IPS-15b (cell line): ENCODE measurements around the gene GARNL3.

Experiments
- H3K27me3 ChIP-seq: one replicate; pipeline ENCODE4 v1.6.1; 2013; ENCODE audit warnings: low read length; ENCODE audit not compliant: control insufficient read depth, insufficient read depth
- H3K36me3 ChIP-seq: one replicate; pipeline ENCODE4 v1.6.1; 2013; ENCODE audit warnings: low read length; ENCODE audit not compliant: control insufficient read depth, insufficient read depth
- H3K4me1 ChIP-seq: one replicate; pipeline ENCODE4 v1.6.1; 2013; ENCODE audit warnings: mild to moderate bottlenecking, low read length; ENCODE audit not compliant: control insufficient read depth, insufficient read depth
- H3K4me3 ChIP-seq: one replicate; pipeline ENCODE4 v1.5.1; 2013; ENCODE audit warnings: low read depth, low read length
- H3K9ac ChIP-seq: one replicate; pipeline ENCODE4 v1.6.1; 2013; ENCODE audit warnings: low read depth, mild to moderate bottlenecking, low read length
- H3K9me3 ChIP-seq: one replicate; pipeline ENCODE4 v1.6.1; 2013; ENCODE audit warnings: mild to moderate bottlenecking, low read length; ENCODE audit not compliant: control insufficient read depth, insufficient read depth

The GARNL3 gene

DNA sequence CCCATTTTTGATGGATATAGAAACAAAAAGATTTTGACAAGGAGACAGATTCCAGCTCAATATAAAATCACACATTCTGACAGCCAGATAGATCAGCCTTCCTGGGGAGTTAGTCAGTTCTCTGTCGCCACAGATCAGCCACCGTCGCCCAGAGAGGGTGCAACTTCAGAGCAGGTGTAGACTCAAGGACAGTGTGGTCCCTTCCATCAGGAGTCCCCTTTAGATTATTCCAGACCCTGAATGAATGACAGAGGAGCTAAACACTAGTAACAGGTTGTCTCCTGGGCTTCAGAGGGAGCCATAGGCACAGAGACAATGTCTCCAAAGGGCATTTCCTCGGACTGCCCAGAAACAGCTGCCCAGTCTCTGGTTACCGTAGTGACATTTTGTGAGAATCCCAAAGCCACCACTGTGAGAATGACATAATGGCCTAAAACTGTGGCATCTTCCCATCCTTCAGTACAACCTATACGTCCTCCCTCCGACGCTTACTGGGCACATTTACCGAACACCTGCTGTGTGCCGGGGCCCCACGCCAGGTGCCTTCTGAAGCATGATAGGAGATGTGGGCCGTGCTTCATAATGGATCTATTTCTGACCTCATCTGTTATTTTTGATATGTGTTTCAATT is 85.0 kb downstream of the GARNL3 start:
- no peak overlapping the region for H3K4me3 ChIP-seq
- no peak overlapping the region for H3K9ac ChIP-seq
- H3K36me3 ChIP-seq, result peaks cover 2% of the 10 kb centered on the region
- H3K9me3 ChIP-seq, result no peaks in the 10 kb centered on the region
- no peaks in the 10 kb centered on the region for H3K27me3 ChIP-seq
- peaks cover 13% of the 10 kb centered on the region for H3K4me1 ChIP-seq

DNA sequence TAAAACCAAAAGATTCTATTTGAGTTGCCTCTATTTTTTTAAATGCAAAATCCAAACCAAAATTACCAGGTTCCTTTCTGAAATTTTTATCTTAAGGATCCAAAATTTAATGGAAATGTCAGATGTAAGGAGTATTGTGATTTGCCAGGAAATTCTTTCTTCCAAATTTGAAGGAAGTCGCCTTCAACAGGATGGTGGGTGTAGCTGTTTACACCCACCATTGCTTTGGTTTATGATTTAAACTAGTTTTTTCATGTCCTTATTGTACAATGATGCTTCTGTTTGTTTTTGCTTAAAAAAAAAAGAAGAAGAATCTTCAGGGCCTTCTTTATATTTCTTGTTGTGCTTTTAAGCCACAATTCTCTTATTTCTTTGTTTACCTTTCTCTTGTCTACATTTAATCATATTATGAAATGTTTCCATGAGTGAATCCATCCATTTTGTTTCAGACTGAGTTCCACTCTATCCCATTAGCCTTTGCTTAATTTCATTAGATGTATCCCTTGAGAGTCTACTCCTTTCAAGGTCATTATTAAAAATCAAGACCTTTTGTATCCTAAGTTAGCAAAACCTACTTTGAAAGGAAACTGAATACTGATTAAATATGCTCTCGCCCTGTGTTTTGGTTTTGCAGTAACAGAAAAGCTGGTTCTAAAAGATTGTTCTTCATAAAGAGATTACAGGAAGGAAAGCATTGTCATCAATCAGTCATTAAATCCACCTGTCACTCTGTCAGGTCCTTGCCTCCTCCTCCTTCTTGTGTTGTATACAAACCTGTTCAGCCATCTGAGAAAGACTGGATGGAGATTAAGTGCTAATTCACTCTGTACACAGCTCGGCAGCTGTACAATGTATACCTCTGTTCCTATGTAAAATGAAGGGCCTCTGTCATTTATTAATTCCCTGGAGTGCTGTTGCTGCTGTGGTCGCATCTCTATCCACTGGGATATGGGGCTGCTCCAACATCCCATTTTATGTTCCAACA is 86.9 kb downstream of the GARNL3 start:
- no peaks in the 10 kb centered on the region for H3K9me3 ChIP-seq
- H3K4me1 ChIP-seq, result peaks cover 13% of the 10 kb centered on the region
- H3K27me3 ChIP-seq, result no peaks in the 10 kb centered on the region
- no peak overlapping the region for H3K9ac ChIP-seq
- peaks cover 2% of the 10 kb centered on the region for H3K36me3 ChIP-seq
- H3K4me3 ChIP-seq, result no peak overlapping the region

DNA sequence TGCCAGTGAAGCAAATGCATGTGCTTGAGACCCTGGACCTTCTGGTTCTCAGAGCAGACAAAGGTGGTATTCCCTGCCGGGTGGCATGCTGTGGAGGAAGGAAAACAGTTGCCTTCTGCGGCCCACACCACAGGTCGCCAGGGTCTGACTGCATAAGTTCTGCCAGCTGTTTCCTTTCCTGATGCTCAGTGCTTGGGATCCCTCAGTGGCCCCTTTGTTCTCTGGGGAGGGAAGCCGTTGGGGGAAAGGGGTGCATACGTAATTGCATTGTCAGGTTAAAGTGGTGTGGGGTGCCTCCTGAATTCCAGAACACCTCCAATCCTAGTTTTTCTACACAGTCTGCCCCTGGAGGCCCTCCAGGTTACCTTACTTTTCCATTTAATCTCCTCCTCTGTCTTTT is 89.3 kb downstream of the GARNL3 start:
- no peaks in the 10 kb centered on the region for H3K9me3 ChIP-seq
- H3K4me3 ChIP-seq, result no peak overlapping the region
- H3K36me3 ChIP-seq, result no peaks in the 10 kb centered on the region
- no peak overlapping the region for H3K9ac ChIP-seq
- H3K4me1 ChIP-seq, result peaks cover 6% of the 10 kb centered on the region
- no peaks in the 10 kb centered on the region for H3K27me3 ChIP-seq

DNA sequence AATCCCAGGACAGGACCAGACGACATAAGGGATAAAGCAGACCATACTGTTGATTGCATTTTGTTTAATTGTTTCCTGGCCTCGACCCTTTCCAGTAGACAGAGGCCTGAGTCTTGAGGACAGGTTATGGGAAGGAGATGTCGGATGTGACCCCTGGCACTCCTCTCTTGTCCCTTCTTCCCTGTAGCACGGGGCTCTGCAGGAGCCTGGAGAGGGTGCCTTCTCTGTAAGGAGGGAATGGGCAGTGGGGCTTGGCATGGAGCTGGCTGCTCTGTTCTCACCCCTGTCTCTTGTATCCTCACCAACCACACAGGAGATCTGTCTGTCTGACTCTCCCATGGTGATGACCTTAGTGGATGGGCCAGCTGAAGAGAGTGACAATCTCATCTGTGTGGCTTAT is 92.3 kb downstream of the GARNL3 start:
- Histone ChIP-seq H3K9me3 (no peaks in the 10 kb centered on the region), H3K9ac (no peak overlapping the region), H3K36me3 (no peaks in the 10 kb centered on the region), H3K4me1 (peaks cover 6% of the 10 kb centered on the region), H3K27me3 (no peaks in the 10 kb centered on the region), H3K4me3 (no peak overlapping the region)

DNA sequence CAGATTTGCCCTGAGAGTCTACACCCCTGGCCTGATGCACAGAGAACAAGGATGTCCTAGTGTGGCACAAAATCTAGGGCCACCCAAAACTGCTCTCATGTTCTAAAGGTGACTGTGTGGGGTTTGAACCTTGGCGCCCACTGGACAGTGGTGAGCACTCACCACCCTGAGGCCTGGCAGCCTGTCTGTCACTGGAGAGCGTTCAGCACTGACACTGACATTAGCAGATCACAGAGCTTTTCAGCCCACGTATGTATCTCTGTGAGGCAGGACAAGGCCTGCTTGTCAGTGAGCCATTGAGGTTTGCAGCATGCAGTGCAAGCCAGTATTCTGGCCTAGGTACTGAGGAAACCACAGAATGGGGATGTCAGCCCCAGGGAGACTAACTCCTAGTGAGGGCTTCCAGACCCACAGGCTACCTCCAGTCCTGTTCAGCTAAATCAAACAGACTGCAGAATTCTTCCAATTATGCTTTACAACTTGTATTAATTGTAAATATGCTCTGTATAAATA is 93.5 kb downstream of the GARNL3 start:
- H3K9ac ChIP-seq, result no peak overlapping the region
- no peak overlapping the region for H3K4me3 ChIP-seq
- no peaks in the 10 kb centered on the region for H3K27me3 ChIP-seq
- no peaks in the 10 kb centered on the region for H3K36me3 ChIP-seq
- H3K4me1 ChIP-seq, result peaks cover 6% of the 10 kb centered on the region
- H3K9me3 ChIP-seq, result no peaks in the 10 kb centered on the region

DNA sequence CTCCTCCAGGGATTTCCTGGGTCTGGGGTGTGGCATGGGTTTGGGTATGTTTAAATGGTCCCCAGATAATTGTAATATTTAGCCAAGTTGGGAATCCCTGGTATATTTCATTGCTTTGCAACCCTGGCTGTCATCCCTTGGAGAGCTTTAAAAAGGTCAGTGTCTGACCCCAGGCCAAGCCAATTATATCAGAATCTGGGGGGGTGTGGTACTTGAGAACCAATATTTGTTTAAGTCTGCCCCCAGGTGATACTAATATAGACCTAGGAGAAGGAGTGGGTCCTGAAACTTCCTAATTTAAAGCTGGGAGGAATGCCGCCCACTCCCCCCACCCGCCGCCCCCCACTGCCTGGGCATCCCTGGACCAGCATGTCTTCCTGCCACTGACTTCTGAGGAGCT is 94.2 kb downstream of the GARNL3 start:
- no peak overlapping the region for H3K9ac ChIP-seq
- H3K27me3 ChIP-seq, result no peaks in the 10 kb centered on the region
- H3K4me1 ChIP-seq, result peaks cover under 1% of the 10 kb centered on the region
- H3K36me3 ChIP-seq, result no peaks in the 10 kb centered on the region
- H3K9me3 ChIP-seq, result no peaks in the 10 kb centered on the region
- no peak overlapping the region for H3K4me3 ChIP-seq

DNA sequence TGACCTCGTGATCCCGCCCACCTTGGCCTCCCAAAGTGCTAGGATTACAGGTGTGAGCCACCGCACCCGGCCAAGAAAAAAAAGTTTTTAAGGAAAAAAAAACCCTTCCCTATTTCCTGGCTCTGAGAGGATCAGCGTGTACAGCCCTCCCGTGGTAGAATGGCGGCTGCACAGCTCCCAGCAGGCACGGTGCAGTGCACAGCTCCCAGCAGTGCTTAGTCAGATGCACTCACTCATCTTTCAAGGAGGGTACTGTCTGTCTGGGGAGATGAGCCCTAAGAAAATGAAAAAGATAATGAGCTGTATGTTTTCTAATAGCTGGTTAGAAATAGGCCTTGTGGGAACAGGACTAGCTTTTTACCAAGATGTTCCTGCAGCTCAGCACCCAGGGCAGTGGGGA is 95.7 kb downstream of the GARNL3 start:
- H3K4me1 ChIP-seq, result no peaks in the 10 kb centered on the region
- no peaks in the 10 kb centered on the region for H3K9me3 ChIP-seq
- H3K27me3 ChIP-seq, result no peaks in the 10 kb centered on the region
- H3K4me3 ChIP-seq, result no peak overlapping the region
- no peak overlapping the region for H3K9ac ChIP-seq
- H3K36me3 ChIP-seq, result no peaks in the 10 kb centered on the region

DNA sequence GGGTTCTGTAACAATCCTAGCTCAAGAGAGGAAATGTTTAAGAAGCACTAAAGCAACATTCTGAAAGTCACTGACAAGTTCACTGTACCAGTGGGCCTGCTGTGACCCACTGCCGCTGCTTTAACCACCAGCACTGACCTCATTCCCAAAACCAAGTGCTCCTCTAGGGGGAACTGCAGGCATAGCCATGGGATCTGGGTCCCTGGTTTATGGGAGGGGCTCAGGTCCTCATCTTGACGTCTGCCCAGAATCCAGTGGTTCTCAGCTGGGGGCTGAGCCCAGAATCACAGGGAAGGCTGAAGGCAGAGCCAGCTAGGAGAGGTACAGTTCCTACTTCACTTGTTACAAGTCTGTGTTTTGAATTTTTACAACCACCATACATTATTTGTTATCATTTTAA is 96.3 kb downstream of the GARNL3 start:
- Histone ChIP-seq H3K4me1 (no peaks in the 10 kb centered on the region), H3K9me3 (no peaks in the 10 kb centered on the region), H3K27me3 (no peaks in the 10 kb centered on the region), H3K9ac (no peak overlapping the region), H3K36me3 (no peaks in the 10 kb centered on the region), H3K4me3 (no peak overlapping the region)

DNA sequence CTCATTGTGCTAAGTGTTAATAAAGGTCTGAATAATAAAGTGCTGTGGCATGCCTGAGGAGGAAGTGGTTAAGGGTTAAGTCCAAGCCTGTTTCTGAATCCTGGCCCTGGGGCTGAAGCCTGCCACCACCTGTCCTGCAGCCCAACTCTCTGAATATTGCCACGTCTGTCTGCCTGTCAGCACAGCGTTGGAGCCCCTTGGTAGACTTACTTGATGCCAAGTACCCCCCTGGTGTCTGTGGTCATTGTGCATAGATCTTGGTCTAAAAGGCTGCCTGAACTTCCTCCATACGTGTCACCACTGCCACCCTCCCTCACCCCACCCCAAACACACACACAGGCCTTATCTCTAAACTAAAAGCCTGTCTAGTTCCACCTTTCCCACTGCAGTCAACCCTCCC is 97.0 kb downstream of the GARNL3 start:
- Histone ChIP-seq H3K27me3 (no peaks in the 10 kb centered on the region), H3K9ac (no peak overlapping the region), H3K36me3 (no peaks in the 10 kb centered on the region)

DNA sequence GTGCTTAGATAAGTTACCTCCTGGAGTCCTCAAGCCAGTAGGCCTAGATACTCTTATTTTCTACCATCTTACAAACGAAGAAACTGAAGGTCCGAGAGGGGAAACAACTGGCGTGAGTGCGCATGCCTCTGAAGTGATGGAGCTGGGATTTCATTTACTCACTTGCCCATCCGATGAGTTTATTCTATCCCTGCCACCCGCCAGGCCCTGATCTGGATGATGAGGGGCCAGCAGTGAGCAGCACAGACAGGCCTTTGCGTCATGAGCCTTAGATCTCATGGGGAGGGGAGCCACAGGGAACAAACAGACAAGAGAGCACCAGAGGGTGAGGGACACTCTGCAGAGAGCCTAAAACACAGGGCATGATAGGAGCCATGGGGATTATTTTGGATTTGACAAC is 98.3 kb downstream of the GARNL3 start:
- Histone ChIP-seq H3K36me3 (no peaks in the 10 kb centered on the region), H3K9ac (no peak overlapping the region), H3K4me1 (no peaks in the 10 kb centered on the region), H3K27me3 (no peaks in the 10 kb centered on the region), H3K4me3 (no peak overlapping the region), H3K9me3 (no peaks in the 10 kb centered on the region)

More for the DNA sequence above, 97.0 kb downstream of the GARNL3 start:
- Histone ChIP-seq H3K4me1 (no peaks in the 10 kb centered on the region), H3K9me3 (no peaks in the 10 kb centered on the region), H3K4me3 (no peak overlapping the region)

DNA sequence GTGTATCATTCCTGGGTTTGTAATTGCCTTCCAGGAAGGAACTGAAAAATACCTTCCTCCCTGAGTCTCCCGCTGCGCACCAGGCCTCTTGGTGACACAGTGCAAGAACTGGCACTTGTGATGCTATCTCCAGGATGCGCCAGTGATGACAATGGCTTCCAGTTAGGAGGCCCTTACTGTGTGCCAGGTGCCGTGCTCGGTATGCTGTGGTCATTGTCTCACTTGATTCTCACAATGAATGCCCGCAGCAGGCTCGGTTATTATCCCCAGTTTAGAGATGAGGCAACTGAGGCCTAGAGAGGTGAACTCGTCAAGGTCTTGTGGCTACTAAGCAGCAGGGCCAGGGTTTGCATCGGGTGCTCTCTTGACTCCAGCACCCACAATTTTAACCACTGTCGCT is 100.9 kb downstream of the GARNL3 start:
- Histone ChIP-seq H3K4me1 (peaks cover 6% of the 10 kb centered on the region), H3K4me3 (no peak overlapping the region), H3K27me3 (no peaks in the 10 kb centered on the region), H3K36me3 (no peaks in the 10 kb centered on the region), H3K9me3 (no peaks in the 10 kb centered on the region), H3K9ac (no peak overlapping the region)

DNA sequence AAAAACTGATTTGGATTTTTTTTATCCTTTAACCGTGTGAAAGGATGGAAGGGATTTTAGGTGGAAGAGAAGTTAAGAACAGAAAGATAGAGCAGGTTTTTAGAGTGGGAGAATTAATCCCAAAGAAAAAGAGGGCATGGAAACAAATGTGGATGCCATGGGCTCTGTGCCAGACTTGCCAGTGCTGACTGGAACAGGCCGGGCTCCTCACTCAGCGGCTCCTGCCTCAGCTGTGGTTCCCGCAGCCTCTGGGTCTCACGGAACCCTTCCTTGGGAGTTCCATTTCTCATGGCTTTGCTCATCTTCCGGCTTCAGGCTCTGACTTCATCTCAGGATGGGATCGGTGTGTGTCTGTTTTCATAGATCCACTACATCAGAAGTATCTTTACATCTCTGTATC is 102.0 kb downstream of the GARNL3 start:
- Histone ChIP-seq H3K4me1 (peaks cover 6% of the 10 kb centered on the region), H3K27me3 (no peaks in the 10 kb centered on the region), H3K4me3 (no peak overlapping the region), H3K9me3 (no peaks in the 10 kb centered on the region), H3K9ac (no peak overlapping the region), H3K36me3 (no peaks in the 10 kb centered on the region)
